ENCODE results near the gene PPP2R5C.
"Not testable (repeated sequence)": the region's sequence is repeated elsewhere in the genome, so short reads cannot be mapped to it uniquely, and the experiment has no call there.

PPP2R5C gene

GRCh38 chr14:101958418-101959180, 197.1 kb downstream of the PPP2R5C start:
- DNase-seq = no peak

GRCh38 chr14:101959277-101959676, 197.8 kb downstream of the PPP2R5C start:
- DNase-seq = no peak

GRCh38 chr14:101960225-101960624, 198.7 kb downstream of the PPP2R5C start:
- DNase-seq = no peak

- peak; percentile 68 for DNase-seq
Observed at GRCh38 chr14:101961011-101961721, 199.7 kb downstream of the PPP2R5C start.

GRCh38 chr14:101961746-101962502, 200.4 kb downstream of the PPP2R5C start:
- DNase-seq = no peak

- no peak for DNase-seq
Observed at GRCh38 chr14:101962503-101962874, 201.0 kb downstream of the PPP2R5C start.

- no peak for DNase-seq
Observed at GRCh38 chr14:101963052-101963451, 201.5 kb downstream of the PPP2R5C start.

- DNase-seq = no peak
Observed at GRCh38 chr14:101963656-101964296, 202.3 kb downstream of the PPP2R5C start.

GRCh38 chr14:101964297-101965180, 203.0 kb downstream of the PPP2R5C start, which contains the start of gene DYNC1H1:
DYNC1H1 (plus strand) TSS chr14:101964573; CDS start chr14:101964692, 119 bp downstream.
- DNase-seq = peak; percentile 76

GRCh38 chr14:101965181-101965544, 203.7 kb downstream of the PPP2R5C start:
- peak; percentile 17 for DNase-seq

- DNase-seq = no peak
Observed at GRCh38 chr14:101965770-101966722, 204.5 kb downstream of the PPP2R5C start.

- no peak for DNase-seq
Observed at GRCh38 chr14:101966742-101967141, 205.2 kb downstream of the PPP2R5C start.

- DNase-seq = no peak
Observed at GRCh38 chr14:101968186-101968585, 206.7 kb downstream of the PPP2R5C start.

- peak; percentile 16 for DNase-seq
Observed at GRCh38 chr14:101969481-101969880, 208.0 kb downstream of the PPP2R5C start.

- DNase-seq = no peak
Observed at GRCh38 chr14:101970830-101971400, 209.4 kb downstream of the PPP2R5C start.

GRCh38 chr14:101971458-101971857, 209.9 kb downstream of the PPP2R5C start:
- not testable (repeated sequence) for DNase-seq

- no peak for DNase-seq
Observed at GRCh38 chr14:101972126-101972866, 210.8 kb downstream of the PPP2R5C start.

- DNase-seq = no peak
Observed at GRCh38 chr14:101973356-101973755, 211.8 kb downstream of the PPP2R5C start.

GRCh38 chr14:101975231-101975630, 213.7 kb downstream of the PPP2R5C start:
- no peak for DNase-seq
